Measurements from ENCODE around the gene CABYR. TPM values are rescaled to one million over a fixed set of nuclear protein-coding genes. Genes with fewer than 3 reads are reported as not detected.

The CABYR gene
- total and polyA plus RNA-seq, 12 donors = 0.19 to 0.68 (median 0.47) TPM; not detected in 6

GRCh38 chr18:24188120-24188519 lies 49.3 kb downstream of the CABYR start:
- DNase-seq (no peak), ATAC-seq (peak in 1 of 8 donors; percentile 52)
- no peak overlapping the region for H3K27ac ChIP-seq
- 71 to 78% methylated on average over 5 of the region's 5 CpGs for WGBS, 2 donors
- intact Hi-C loops (cut with DNase I) = loop anchor here in 2 of 10 donors (10.0 kb wide), 3 partner anchors 77 to 227 kb away; no protein-coding TSS in a partner anchor
- H3K9me3 ChIP-seq = no peaks in the 10 kb centered on the region
- H3K4me1 ChIP-seq = peaks cover 0 to 33% (median 25%) of the 10 kb centered on the region in 9 donors
- H3K27me3 ChIP-seq = no peaks in the 10 kb centered on the region
- H3K36me3 ChIP-seq = peaks cover 0 to 16% (median 0%) of the 10 kb centered on the region in 9 donors
- no peak overlapping the region for H3K4me3 ChIP-seq
- no peak for TF ChIP-seq CTCF (IDR thresholded peaks at IDR 0.05)

- Histone ChIP-seq H3K4me1 (peaks cover 0 to 33% (median 25%) of the 10 kb centered on the region in 9 donors), H3K27me3 (no peaks in the 10 kb centered on the region), H3K27ac (no peak overlapping the region), H3K9me3 (no peaks in the 10 kb centered on the region), H3K36me3 (peaks cover 0 to 19% (median 0%) of the 10 kb centered on the region in 9 donors), H3K4me3 (no peak overlapping the region)
- DNase-seq (no peak), ATAC-seq (peak in 6 of 8 donors; percentile 24 to 58 (median 46))
- no peak for TF ChIP-seq CTCF (IDR thresholded peaks at IDR 0.05)
- WGBS, 2 donors = 62% methylated on average over 6 of the region's 6 CpGs
- intact Hi-C loops (cut with DNase I) = loop anchor here in 2 of 10 donors (10.0 kb wide), 3 partner anchors 76 to 226 kb away; no protein-coding TSS in a partner anchor
Observed at GRCh38 chr18:24189007-24189528, 50.2 kb downstream of the CABYR start.

- peaks cover 0 to 33% (median 25%) of the 10 kb centered on the region in 9 donors for H3K4me1 ChIP-seq
- no peaks in the 10 kb centered on the region for H3K27me3 ChIP-seq
- 94 to 96% methylated on average over 15 of the region's 15 CpGs for WGBS, 2 donors
- no peak overlapping the region for H3K27ac ChIP-seq
- H3K36me3 ChIP-seq = peaks cover 0 to 27% (median 0%) of the 10 kb centered on the region in 9 donors
- H3K4me3 ChIP-seq = no peak overlapping the region
- intact Hi-C loops (cut with DNase I) = loop anchor here in 3 of 10 donors (5.0 to 10.0 kb wide), 4 partner anchors 75 to 225 kb away; no protein-coding TSS in a partner anchor
- peak in 4 of 8 donors; percentile 6 to 21 (median 14) for ATAC-seq
- no peak for TF ChIP-seq CTCF (IDR thresholded peaks at IDR 0.05)
- no peak for DNase-seq
- H3K9me3 ChIP-seq = no peaks in the 10 kb centered on the region
Observed at GRCh38 chr18:24189664-24190346, 50.9 kb downstream of the CABYR start.

- no peak for ATAC-seq
- Histone ChIP-seq H3K27ac (no peak overlapping the region), H3K9me3 (no peaks in the 10 kb centered on the region), H3K4me3 (no peak overlapping the region), H3K36me3 (peaks cover 0 to 30% (median 0%) of the 10 kb centered on the region in 9 donors), H3K4me1 (peaks cover 0 to 33% (median 25%) of the 10 kb centered on the region in 9 donors), H3K27me3 (no peaks in the 10 kb centered on the region)
- no peak for TF ChIP-seq CTCF (IDR thresholded peaks at IDR 0.05)
- WGBS, 2 donors = 44 to 50% methylated on average over 2 of the region's 2 CpGs
- no peak for DNase-seq
- intact Hi-C loops (cut with DNase I) = loop anchor here in 1 of 10 donors (5.0 kb wide), 1 partner anchor 82 kb away; no protein-coding TSS in a partner anchor
Observed at GRCh38 chr18:24190590-24190989, 51.7 kb downstream of the CABYR start.

Measured in heart right ventricle (tissue), 16 donors.